IPS-11a (cell line): ENCODE data around the gene QRSL1.
"Not testable (repeated sequence)": the region's sequence is repeated elsewhere in the genome, so short reads cannot be mapped to it uniquely, and the experiment has no call there.

ENCODE experiments used
- H3K4me3 ChIP-seq: one replicate; pipeline ENCODE4 v1.5.1; 2013; ENCODE audit warnings: low read depth, low read length, control low read depth

Gene QRSL1

DNA sequence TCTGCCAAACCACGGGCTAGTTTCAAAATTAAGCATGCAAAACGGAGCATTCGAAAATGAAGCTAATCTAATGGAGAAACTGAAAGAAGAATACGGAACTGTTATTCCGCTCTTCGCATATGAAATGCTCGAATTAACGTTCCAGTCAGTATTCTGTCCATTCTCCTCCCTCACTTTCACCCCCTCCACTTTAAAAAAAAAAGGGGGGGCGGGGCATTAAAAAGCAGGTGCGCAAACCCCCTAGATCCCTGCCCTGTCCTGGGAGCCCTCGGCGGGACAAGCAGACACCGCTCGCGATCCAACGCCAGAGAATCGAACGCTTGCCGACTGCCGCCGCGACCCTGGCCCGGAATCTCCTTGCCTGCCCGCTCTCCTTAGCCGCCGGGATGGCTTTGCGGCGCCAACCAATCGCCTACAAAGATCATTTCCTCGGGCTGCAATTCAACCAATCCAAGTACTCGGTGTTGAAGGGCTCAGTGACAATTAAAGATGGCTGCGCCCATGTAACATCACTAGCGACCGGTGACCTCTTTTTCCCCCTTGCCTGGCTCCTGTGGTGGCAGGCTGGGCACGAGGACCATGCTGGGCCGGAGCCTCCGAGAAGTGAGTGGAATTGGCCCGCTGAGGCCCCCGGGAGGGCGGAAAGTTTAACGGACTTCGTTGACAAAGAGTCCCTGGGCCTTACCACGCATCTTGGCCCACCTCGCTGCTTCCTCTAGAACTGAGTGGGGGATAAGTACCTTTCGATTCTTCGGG, at the start of gene QRSL1, which contains the start of gene RTN4IP1:
QRSL1 (plus strand) TSS at position 476 of the 756 bp plus-strand sequence; CDS start at position 580, 104 bp downstream.
RTN4IP1 (minus strand) TSS at position 396 of the 756 bp plus-strand sequence. CDS start 477 bp downstream, outside the sequence.
- H3K4me3 ChIP-seq: peak within 1 kb of the TSS; percentile 89

DNA sequence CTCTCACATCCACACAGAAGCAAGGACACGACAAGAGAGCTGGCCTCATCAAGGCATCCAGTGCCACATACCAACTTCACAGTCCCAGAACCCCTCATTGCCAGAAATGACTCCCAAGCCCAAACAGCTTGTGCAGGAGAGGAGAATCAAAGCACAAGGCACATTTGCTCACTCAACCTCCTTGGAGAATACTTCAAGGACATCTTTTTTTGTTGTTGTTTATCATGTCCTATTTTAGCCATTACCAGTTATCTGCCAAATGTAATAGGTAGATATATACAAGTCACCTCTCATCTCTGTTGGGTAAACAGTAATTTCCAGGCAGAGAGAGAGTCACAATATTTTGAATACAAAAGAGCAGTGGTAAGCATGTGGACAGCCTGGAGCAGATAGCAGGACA, 47.9 kb upstream of the QRSL1 start:
- no peak overlapping the region for H3K4me3 ChIP-seq

DNA sequence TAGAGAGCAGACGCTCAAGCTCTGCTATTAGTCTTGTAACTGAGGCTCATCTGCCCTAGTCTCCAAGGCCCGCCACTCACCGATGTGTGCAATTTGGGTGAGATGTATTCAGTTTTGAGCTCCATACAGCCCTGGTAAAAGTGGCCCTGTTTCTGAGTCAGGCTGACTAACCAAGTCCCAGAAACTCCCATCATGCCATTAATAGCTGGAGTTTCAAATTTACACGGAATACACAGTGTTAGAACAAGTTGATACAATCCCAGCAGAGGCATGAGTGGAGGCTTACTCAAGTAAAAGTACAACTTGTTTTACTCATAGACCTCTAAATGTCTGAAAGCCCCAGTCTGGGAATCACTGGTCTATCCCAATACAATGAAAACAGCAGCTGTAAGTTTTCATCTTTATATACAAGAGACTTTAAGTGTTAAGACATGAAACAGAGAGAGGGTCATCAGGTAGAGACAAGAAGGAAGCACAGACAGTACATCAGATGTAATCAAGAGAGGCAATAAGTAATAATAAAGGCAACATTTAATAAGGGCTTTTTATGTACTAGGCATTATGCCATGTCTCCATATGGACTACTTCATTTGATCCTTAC, 42.5 kb upstream of the QRSL1 start:
- H3K4me3 ChIP-seq: no peak overlapping the region

DNA sequence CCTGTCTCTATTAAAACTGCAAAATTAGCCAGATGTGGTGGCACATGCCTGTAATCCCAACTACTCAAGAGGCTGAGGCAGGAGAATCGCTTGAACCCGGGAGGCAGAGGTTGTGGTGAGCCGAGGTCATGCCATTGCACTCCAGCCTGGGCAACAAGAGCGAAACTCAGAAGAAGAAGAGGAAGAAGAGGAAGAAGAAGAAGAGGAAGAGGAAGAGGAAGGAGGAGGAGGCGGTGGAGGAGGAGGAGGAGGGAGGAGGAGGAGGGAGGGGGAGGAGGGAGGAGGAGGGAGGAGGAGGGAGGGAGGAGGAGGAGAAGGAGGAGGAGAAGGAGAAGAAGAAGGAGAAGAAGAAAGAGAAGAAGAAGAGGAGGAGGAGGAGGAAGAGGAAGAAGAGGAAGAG, 40.4 kb upstream of the QRSL1 start:
- not testable (repeated sequence) for H3K4me3 ChIP-seq

DNA sequence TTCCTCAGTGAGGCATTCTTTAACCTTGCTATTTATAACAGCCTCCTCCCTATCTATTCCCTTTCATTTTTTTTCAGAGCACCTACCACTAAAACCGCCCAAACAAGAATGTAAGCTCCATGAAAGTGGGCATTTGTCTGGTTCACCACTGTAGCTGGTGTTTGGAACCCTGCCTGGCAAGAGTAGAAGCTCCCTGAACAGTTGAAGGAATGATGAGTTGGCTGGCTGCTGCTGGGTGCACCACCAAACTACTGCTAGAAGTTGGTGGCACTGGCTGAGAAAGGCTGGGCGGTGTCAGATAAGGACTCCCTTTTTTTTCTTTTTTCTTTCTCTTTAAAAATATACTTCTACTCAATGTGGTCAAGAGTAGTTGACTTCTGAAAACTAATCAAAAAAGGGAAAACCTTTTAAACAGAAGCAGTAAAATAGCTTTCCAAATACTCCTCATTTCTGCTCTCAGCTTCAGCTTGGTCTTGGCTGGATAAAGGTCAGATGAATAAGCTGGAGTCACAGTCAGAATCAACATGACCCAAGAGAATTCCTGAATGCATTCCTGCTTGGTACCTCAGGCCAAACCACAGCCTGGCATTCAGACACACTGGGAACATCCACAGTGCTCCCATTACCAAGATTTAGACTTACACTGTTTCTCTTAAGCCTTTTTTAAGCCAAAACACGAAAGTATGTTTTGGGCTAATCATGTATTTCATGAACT, 38.1 kb upstream of the QRSL1 start:
- H3K4me3 ChIP-seq: no peak overlapping the region

DNA sequence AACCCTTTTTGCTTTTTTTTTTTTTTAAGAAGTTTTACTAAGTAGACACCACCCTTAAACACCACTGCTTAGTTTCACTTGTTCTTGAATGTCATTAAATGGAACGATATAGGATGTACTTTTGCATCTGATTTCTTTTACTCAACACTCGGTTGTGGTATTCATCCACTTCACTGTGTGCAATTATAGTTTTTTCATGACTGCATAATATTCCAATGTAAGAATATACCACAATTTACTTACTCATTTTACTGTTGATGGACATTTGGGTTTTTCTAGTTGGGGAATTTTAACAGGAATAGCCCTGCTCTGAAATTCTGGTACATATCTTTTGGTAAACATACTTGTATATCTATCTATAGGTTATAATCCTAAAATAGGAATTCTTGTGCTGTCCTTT, 29.9 kb upstream of the QRSL1 start:
- H3K4me3 ChIP-seq: no peak overlapping the region

DNA sequence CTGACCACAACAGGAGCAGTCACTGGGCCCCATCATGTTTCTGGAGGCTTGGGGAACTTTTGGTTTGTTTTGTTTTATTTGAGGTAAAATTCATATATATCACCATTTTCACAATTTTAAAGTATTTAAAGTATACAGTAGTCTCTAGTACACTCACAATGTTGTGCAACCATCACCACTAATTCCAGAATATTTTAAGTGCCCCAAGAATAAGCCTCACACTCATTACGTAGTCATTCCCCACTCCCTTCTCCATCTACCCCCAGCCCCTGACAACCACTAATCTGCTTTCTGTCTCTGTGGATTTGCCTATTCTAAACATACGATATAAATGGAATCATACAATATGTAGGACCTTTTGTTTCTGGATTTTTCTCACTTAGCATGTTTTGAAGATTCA, 29.0 kb upstream of the QRSL1 start:
- H3K4me3 ChIP-seq: no peak overlapping the region

- H3K4me3 ChIP-seq: no peak overlapping the region
Measured at GRCh38 chr6:106608080-106608668, 21.2 kb upstream of the QRSL1 start.

DNA sequence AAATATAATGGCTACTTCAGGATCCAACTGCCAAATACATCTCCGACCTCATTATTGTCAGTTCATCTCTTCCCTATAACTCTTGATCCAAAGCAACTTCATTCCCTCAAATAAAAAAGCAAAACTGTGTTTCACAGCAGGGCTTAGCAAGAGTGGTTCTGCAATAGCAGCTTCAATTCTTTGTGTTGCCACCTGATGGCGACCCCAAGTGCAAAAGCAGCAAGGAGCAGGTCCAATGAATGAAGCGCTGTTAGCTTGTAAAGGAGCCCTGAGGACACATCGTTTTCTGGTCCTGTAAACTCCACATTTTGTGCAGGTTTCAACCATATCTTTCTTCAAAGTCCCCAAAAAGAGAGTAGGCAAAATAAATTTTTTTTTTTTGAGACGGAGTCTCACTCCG, 19.7 kb upstream of the QRSL1 start:
- H3K4me3 ChIP-seq: no peak overlapping the region

DNA sequence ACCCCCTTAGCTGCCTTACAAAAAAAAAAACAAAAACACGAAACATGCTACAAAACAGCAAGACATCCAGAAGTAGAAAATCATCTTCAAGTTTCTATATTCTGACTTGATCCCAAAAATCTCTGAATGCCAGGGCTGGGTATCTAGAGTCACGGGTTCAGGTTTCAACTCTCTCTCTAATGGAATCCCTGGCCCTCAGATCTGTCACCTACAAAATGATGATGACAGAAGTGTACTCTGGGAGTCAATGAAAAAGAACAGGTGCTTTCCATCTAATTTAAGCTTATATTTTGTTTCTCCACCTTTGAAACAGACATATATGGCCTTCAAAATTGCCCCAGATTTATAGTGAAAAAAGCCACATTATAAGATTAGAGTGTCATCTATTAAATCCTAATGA, 18.3 kb upstream of the QRSL1 start:
- H3K4me3 ChIP-seq: no peak overlapping the region

GRCh38 chr6:106612671-106613416, 16.5 kb upstream of the QRSL1 start:
- no peak overlapping the region for H3K4me3 ChIP-seq

- H3K4me3 ChIP-seq: no peak overlapping the region
Measured at GRCh38 chr6:106613590-106613989, 15.8 kb upstream of the QRSL1 start.

- no peak overlapping the region for H3K4me3 ChIP-seq
Measured at GRCh38 chr6:106614166-106614565, 15.2 kb upstream of the QRSL1 start.

GRCh38 chr6:106614592-106615257, 14.7 kb upstream of the QRSL1 start:
- no peak overlapping the region for H3K4me3 ChIP-seq

DNA sequence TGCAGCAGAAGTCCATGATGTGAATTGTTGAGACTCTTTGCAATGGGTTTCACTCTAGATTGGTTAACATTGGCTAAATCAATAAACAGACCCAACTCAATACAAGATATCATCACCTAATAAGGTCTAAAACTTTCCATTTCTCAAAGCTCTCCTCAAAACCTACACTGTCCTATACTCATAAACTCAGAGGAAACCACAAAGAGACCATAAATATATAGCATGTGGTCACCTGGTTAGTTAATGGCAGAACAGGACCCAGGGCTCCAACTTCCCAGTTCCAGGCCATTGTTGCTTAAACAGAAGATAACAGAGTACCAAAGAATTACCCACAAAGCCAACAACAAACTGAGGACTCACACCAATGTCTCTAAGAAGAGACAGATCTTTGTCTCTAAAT, 12.1 kb upstream of the QRSL1 start:
- H3K4me3 ChIP-seq: no peak overlapping the region

GRCh38 chr6:106617857-106618256, 11.5 kb upstream of the QRSL1 start:
- H3K4me3 ChIP-seq: no peak overlapping the region

GRCh38 chr6:106618324-106618723, 11.1 kb upstream of the QRSL1 start:
- no peak overlapping the region for H3K4me3 ChIP-seq

GRCh38 chr6:106619223-106619622, 10.2 kb upstream of the QRSL1 start:
- no peak overlapping the region for H3K4me3 ChIP-seq

GRCh38 chr6:106620931-106621672, 8.3 kb upstream of the QRSL1 start:
- no peak overlapping the region for H3K4me3 ChIP-seq

- H3K4me3 ChIP-seq: no peak overlapping the region
Measured at GRCh38 chr6:106622412-106622811, 7.0 kb upstream of the QRSL1 start.
